ENCODE data around the gene SGMS1.
A peak's percentile ranks its signal among the peaks of the same experiment; 100 is the strongest.
"Not testable (repeated sequence)": the region's sequence is repeated elsewhere in the genome, so short reads cannot be mapped to it uniquely, and the experiment has no call there.

Gene SGMS1

GRCh38 chr10:50309342-50309741 lies 314.4 kb downstream of the SGMS1 start:
- DNase-seq (ENCODE audit: low read depth in 2 of 2): no peak

GRCh38 chr10:50304660-50305059 lies 319.1 kb downstream of the SGMS1 start:
- no peak for DNase-seq (ENCODE audit: low read depth in 2 of 2)

GRCh38 chr10:50299948-50300669 lies 323.6 kb downstream of the SGMS1 start:
- DNase-seq (ENCODE audit: low read depth in 2 of 2): no peak

- no peak for DNase-seq (ENCODE audit: low read depth in 2 of 2)
These were observed 328.4 kb downstream of the SGMS1 start for GRCh38 chr10:50295367-50295766.

GRCh38 chr10:50294582-50294981 lies 329.2 kb downstream of the SGMS1 start:
- no peak for DNase-seq (ENCODE audit: low read depth in 2 of 2)

- no peak for DNase-seq (ENCODE audit: low read depth in 2 of 2)
These were observed 330.0 kb downstream of the SGMS1 start for GRCh38 chr10:50293513-50294313.

- no peak for DNase-seq (ENCODE audit: low read depth in 2 of 2)
These were observed 332.4 kb downstream of the SGMS1 start for GRCh38 chr10:50291261-50291850.

GRCh38 chr10:50289196-50289595 lies 334.6 kb downstream of the SGMS1 start:
- no peak for DNase-seq (ENCODE audit: low read depth in 2 of 2)

GRCh38 chr10:50286996-50287803 lies 336.6 kb downstream of the SGMS1 start:
- no peak for DNase-seq (ENCODE audit: low read depth in 2 of 2)

GRCh38 chr10:50286517-50286916 lies 337.2 kb downstream of the SGMS1 start:
- no peak for DNase-seq (ENCODE audit: low read depth in 2 of 2)

- DNase-seq (ENCODE audit: low read depth in 2 of 2): no peak
These were observed 341.7 kb downstream of the SGMS1 start for GRCh38 chr10:50281967-50282522.

- DNase-seq (ENCODE audit: low read depth in 2 of 2): no peak
These were observed 342.4 kb downstream of the SGMS1 start for GRCh38 chr10:50281210-50281966.

GRCh38 chr10:50280049-50280841 lies 343.5 kb downstream of the SGMS1 start:
- DNase-seq (ENCODE audit: low read depth in 2 of 2): no peak

- DNase-seq (ENCODE audit: low read depth in 2 of 2): no peak
These were observed 344.3 kb downstream of the SGMS1 start for GRCh38 chr10:50279489-50279888.

- DNase-seq (ENCODE audit: low read depth in 2 of 2): peak; percentile 5 to 6
These were observed 348.0 kb downstream of the SGMS1 start for GRCh38 chr10:50275650-50276235.

- DNase-seq (ENCODE audit: low read depth in 2 of 2): no peak
These were observed 351.2 kb downstream of the SGMS1 start for GRCh38 chr10:50272531-50272930.

GRCh38 chr10:50271564-50272250 lies 352.0 kb downstream of the SGMS1 start:
- no peak for DNase-seq (ENCODE audit: low read depth in 2 of 2)

- not testable (repeated sequence) for DNase-seq (ENCODE audit: low read depth in 2 of 2)
These were observed 355.9 kb downstream of the SGMS1 start for GRCh38 chr10:50267877-50268276.

GRCh38 chr10:50262625-50263024 lies 361.1 kb downstream of the SGMS1 start:
- not testable (repeated sequence) for DNase-seq (ENCODE audit: low read depth in 2 of 2)
